ENCODE data around the gene UBE2E1. TPM values are rescaled to one million over a fixed set of nuclear protein-coding genes. Genes with fewer than 3 reads are reported as not detected.
"Not testable (repeated sequence)": the region's sequence is repeated elsewhere in the genome, so short reads cannot be mapped to it uniquely, and the experiment has no call there.

The UBE2E1 gene
- total RNA-seq, 2 donors from 2014 or later, result 41.2 to 53.3 TPM

DNA sequence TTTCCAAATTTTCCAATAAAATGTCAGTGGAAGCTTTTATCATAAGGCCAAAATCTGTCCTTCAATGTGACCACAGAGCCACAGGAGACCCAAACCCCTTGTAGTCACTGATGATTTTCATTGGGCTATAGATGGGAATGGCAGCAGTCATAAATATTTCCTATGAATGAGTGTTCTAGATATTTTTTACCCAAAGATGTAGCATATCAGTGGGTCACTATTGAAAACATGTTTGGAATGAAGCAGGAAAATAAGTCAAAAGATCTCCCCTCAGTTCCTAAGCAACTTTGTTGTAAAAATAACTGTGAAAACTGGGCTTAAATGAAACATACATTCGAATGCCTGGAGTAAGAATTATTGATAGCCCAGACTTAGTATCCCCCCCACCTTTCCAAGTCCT, 62.1 kb downstream of the UBE2E1 start:
- Histone ChIP-seq H3K27me3 (replicated peaks; ENCODE audit: insufficient read depth) (no peaks in the 10 kb centered on the region), H3K4me1 (ENCODE audit: control insufficient read depth in 1 of 2, low read depth in 2 of 2) (peaks cover 15 to 20% of the 10 kb centered on the region in 2 donors), H3K27ac (no peak overlapping the region), H3K36me3 (no peaks in the 10 kb centered on the region), H3K4me3 (no peak overlapping the region), H3K9me3 (no peaks in the 10 kb centered on the region)
- DNase-seq (ENCODE audit: low spot score), result no peak
- no peak for TF ChIP-seq CTCF (IDR thresholded peaks at IDR 0.05)
- ATAC-seq (ENCODE audit: insufficient number of reproducible peaks, low FRiP score, low read depth), result no peak

DNA sequence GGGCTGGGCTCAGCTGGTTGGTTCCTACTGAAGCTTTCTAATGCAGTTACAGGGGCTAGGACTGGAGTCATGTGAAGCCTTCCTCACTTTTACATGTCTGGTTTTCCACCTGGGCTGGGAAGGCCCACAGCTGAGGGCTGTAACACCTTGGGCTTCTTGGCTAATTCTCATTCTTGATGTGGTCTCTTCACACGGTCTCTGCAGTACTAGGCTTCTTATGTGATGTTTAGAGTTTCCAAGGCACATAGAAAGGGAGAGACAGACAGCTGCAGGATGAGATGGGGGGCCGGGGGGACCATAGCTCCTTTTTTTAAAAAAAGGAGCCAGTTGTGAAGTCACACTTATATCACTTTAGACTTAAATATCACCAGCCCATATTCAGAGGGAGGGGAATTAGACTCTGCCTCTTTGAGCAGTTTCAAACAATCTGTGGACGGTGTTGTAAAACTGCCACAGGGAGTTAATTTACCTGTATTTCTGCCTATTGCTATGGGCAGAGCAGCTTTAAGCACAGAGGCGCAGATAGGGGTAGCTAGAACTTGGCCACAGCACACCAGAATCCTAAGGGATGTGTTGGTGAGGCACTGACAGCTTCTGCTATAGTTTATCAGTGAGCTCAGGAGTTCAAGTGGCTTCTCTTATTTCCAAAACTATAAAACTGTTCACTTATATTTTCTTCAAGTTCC, 64.4 kb downstream of the UBE2E1 start:
- ATAC-seq (ENCODE audit: insufficient number of reproducible peaks, low FRiP score, low read depth) (no peak), DNase-seq (ENCODE audit: low spot score) (no peak)
- Histone ChIP-seq H3K4me1 (ENCODE audit: control insufficient read depth in 1 of 2, low read depth in 2 of 2) (peaks cover 12 to 32% of the 10 kb centered on the region in 2 donors), H3K4me3 (no peak overlapping the region), H3K36me3 (no peaks in the 10 kb centered on the region), H3K27ac (no peak overlapping the region), H3K9me3 (no peaks in the 10 kb centered on the region), H3K27me3 (replicated peaks; ENCODE audit: insufficient read depth) (no peaks in the 10 kb centered on the region)
- TF ChIP-seq CTCF (IDR thresholded peaks at IDR 0.05), result no peak

GRCh38 chr3:23870663-23871043, 64.9 kb downstream of the UBE2E1 start:
- not testable (repeated sequence) for H3K9me3 ChIP-seq; H3K4me3 ChIP-seq; DNase-seq (ENCODE audit: low spot score); H3K27ac ChIP-seq; ATAC-seq (ENCODE audit: insufficient number of reproducible peaks, low FRiP score, low read depth); H3K27me3 ChIP-seq (replicated peaks; ENCODE audit: insufficient read depth); H3K36me3 ChIP-seq
- H3K4me1 ChIP-seq (ENCODE audit: control insufficient read depth in 1 of 2, low read depth in 2 of 2), result peaks cover 7 to 26% of the 10 kb centered on the region in 2 donors

DNA sequence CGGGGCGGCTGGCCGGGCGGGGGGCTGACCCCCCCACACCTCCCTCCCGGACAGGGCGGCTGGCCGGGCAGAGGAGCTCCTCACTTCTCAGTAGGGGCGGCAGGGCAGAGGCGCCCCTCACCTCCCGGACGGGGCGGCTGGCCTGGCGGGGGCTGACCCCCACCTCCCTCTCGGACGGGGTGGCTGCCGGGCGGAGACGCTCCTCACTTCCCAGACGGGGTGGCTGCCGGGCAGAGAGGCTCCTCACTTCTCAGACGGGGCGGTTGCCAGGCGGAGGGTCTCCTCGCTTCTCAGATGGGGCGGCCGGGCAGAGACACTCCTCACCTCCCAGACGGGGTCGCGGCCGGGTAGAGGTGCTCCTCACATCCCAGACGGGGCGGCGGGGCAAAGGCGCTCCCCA, 65.6 kb downstream of the UBE2E1 start:
- H3K36me3 ChIP-seq; DNase-seq (ENCODE audit: low spot score); H3K27me3 ChIP-seq (replicated peaks; ENCODE audit: insufficient read depth); H3K27ac ChIP-seq; H3K9me3 ChIP-seq; ATAC-seq (ENCODE audit: insufficient number of reproducible peaks, low FRiP score, low read depth); H3K4me3 ChIP-seq: not testable (repeated sequence)
- H3K4me1 ChIP-seq (ENCODE audit: control insufficient read depth in 1 of 2, low read depth in 2 of 2), result peaks cover 5 to 22% of the 10 kb centered on the region in 2 donors

- ATAC-seq (ENCODE audit: insufficient number of reproducible peaks, low FRiP score, low read depth) (no peak), DNase-seq (ENCODE audit: low spot score) (no peak)
- Histone ChIP-seq H3K9me3 (no peaks in the 10 kb centered on the region), H3K4me3 (no peak overlapping the region), H3K36me3 (no peaks in the 10 kb centered on the region), H3K4me1 (ENCODE audit: control insufficient read depth in 1 of 2, low read depth in 2 of 2) (peaks cover 13 to 29% of the 10 kb centered on the region in 2 donors), H3K27me3 (replicated peaks; ENCODE audit: insufficient read depth) (no peaks in the 10 kb centered on the region), H3K27ac (no peak overlapping the region)
- TF ChIP-seq CTCF (IDR thresholded peaks at IDR 0.05), result no peak
These were observed 66.6 kb downstream of the UBE2E1 start for GRCh38 chr3:23872330-23872729.

DNA sequence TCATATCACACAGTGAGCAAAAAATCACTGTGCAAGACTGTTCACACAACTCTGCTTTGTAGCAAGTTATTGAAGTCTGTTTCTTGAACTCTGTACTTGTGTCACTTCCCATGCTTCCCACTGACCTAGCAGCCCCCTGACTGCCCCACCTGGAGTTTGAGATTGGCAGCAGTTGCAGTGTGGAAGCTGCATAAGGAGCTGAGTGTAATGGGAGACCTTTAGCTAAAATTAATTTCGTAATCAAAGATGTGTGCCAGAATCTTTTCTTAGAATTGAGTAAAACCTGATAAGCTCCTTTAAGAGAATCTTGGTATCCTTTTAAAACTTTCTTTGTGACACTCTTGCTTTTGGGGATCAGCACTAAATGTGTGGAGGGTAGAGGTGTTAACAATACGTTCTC, 68.2 kb downstream of the UBE2E1 start:
- Histone ChIP-seq H3K4me1 (ENCODE audit: control insufficient read depth in 1 of 2, low read depth in 2 of 2) (peaks cover 7 to 36% of the 10 kb centered on the region in 2 donors), H3K27me3 (replicated peaks; ENCODE audit: insufficient read depth) (no peaks in the 10 kb centered on the region), H3K9me3 (no peaks in the 10 kb centered on the region), H3K36me3 (no peaks in the 10 kb centered on the region), H3K27ac (no peak overlapping the region), H3K4me3 (no peak overlapping the region)
- ATAC-seq (ENCODE audit: insufficient number of reproducible peaks, low FRiP score, low read depth), result no peak
- no peak for TF ChIP-seq CTCF (IDR thresholded peaks at IDR 0.05)
- no peak for DNase-seq (ENCODE audit: low spot score)
